HL-60 (cell line): Measurements from ENCODE around the gene LTA4H.

ENCODE experiments used
- DNase-seq, 2 experiments: peaks; one replicate each; pipeline ENCODE4 v3.0.0-alpha.2; 2010 to 2020; ENCODE audit warnings: low read depth in 1 of 2, low spot score in 1 of 2
- H3K27ac ChIP-seq: fragments of 250-450 bp; sonication (Bioruptor Pico); replicated peaks from 2 replicates; pipeline ENCODE4 v1.5.1; 2020; ENCODE audit warnings: mild to moderate bottlenecking, moderate library complexity
- H3K27me3 ChIP-seq: fragments of 250-450 bp; sonication (Bioruptor Pico); 2 replicates; pipeline ENCODE4 v1.5.1; 2021; ENCODE audit warnings: mild to moderate bottlenecking, moderate library complexity; ENCODE audit not compliant: insufficient read depth, poor library complexity, severe bottlenecking
- H3K4me3 ChIP-seq: replicated peaks from 2 replicates; pipeline ENCODE4 v1.5.1; 2011; ENCODE audit warnings: mild to moderate bottlenecking, control low read depth, low read length; ENCODE audit not compliant: insufficient read depth
- GABPA ChIP-seq: IDR thresholded peaks from 2 replicates; pipeline ENCODE4 v1.6.1; 2012; ENCODE audit warnings: low read depth
- POLR2AphosphoS5 ChIP-seq: IDR thresholded peaks from 2 replicates; pipeline ENCODE4 v1.6.1; 2012; ENCODE audit warnings: low read depth
- REST ChIP-seq: IDR thresholded peaks from 2 replicates; pipeline ENCODE4 v1.6.1; 2012; ENCODE audit warnings: low read depth; ENCODE audit not compliant: insufficient replicate concordance
- SPI1 ChIP-seq: IDR thresholded peaks from 2 replicates; pipeline ENCODE4 v1.6.1; 2012; ENCODE audit warnings: low read depth, mild to moderate bottlenecking, borderline replicate concordance
- TF ChIP-seq, protein P1 (sequence below): IDR thresholded peaks from one replicate; pipeline ENCODE4 v1.5.1; 2011; ENCODE audit warnings: low read length, control low read depth, inconsistent platforms; ENCODE audit not compliant: insufficient read depth

The LTA4H gene

GRCh38 chr12:96044943-96045290 lies 9.5 kb upstream of the LTA4H start:
- peak in 1 of 2 experiments; percentile 61 for DNase-seq
- Histone ChIP-seq H3K27ac (peak overlapping the region; percentile 72), H3K27me3 (no peaks in the 10 kb centered on the region), H3K4me3 (no peak overlapping the region)
- no peak for TF ChIP-seq REST

GRCh38 chr12:96044017-96044942 lies 8.9 kb upstream of the LTA4H start:
- DNase-seq: no peak

GRCh38 chr12:96041181-96041580 lies 5.8 kb upstream of the LTA4H start:
- no peak for TF ChIP-seq REST
- no peak for TF ChIP-seq SPI1
- TF ChIP-seq POLR2AphosphoS5: no peak
- TF ChIP-seq GABPA: no peak
- TF ChIP-seq, protein P1, sequence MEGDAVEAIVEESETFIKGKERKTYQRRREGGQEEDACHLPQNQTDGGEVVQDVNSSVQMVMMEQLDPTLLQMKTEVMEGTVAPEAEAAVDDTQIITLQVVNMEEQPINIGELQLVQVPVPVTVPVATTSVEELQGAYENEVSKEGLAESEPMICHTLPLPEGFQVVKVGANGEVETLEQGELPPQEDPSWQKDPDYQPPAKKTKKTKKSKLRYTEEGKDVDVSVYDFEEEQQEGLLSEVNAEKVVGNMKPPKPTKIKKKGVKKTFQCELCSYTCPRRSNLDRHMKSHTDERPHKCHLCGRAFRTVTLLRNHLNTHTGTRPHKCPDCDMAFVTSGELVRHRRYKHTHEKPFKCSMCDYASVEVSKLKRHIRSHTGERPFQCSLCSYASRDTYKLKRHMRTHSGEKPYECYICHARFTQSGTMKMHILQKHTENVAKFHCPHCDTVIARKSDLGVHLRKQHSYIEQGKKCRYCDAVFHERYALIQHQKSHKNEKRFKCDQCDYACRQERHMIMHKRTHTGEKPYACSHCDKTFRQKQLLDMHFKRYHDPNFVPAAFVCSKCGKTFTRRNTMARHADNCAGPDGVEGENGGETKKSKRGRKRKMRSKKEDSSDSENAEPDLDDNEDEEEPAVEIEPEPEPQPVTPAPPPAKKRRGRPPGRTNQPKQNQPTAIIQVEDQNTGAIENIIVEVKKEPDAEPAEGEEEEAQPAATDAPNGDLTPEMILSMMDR: no peak
- no peak for DNase-seq
- no peaks in the 10 kb centered on the region for H3K27me3 ChIP-seq
- H3K27ac ChIP-seq: no peak overlapping the region
- H3K4me3 ChIP-seq: no peak overlapping the region

More at GRCh38 chr12:96044017-96044942, 8.9 kb upstream of the LTA4H start:
- TF ChIP-seq SPI1 (no peak), GABPA (no peak)
- Histone ChIP-seq H3K27me3 (no peaks in the 10 kb centered on the region), H3K4me3 (no peak overlapping the region), H3K27ac (peak overlapping the region; percentile 72)

DNA sequence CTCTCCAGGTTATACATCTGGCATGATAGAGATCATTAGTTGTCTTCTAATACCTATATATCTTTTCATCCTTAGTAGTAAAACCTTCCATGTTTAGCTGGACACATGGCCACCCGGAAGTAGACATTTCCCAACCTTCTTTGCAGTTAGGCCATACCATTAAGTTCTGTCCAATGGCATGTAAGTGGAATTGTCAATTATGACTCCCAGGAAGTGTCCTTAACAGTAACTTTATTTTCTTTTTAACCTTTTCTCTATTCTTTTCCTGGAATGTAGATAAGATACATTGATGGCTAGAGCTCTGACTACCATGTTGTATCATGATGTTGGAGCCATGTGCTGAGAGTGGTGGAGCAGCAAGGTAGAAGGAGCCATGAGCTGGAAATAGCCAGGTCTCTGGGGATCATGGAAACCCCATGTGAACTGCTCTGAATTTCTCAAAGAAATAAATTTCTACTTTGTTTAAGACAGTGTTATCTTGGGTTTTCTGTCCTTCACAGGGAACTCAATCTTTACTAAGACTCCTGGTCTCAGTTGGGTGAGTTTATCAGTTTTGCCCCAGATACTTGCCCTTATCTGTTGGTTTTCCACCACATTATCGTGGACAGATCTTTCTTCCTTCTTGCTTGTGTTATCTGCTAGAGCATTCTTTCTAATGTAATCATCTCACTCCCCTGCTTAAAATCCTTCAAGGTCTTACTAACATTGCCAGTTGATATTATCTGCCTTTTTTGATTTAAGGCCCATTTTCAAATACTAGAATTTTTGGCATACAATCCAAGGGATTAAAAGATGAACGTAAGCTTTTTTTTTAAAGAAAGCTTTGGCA lies 5.1 kb upstream of the LTA4H start:
- Histone ChIP-seq H3K27ac (peak overlapping the region; percentile 42; the same call in 1 of the 2 replicates), H3K27me3 (no peaks in the 10 kb centered on the region), H3K4me3 (no peak overlapping the region)
- no peak for TF ChIP-seq REST
- TF ChIP-seq, protein P1: no peak
- TF ChIP-seq POLR2AphosphoS5: no peak
- TF ChIP-seq GABPA: no peak
- TF ChIP-seq SPI1: no peak
- DNase-seq: no peak
